Adrenal gland (tissue), 5 donors: ENCODE results near the gene OR1K1.

Experiments used
- CTCF ChIP-seq, 6 experiments: fragments of 450-650 bp in 4 of 6; fragments of 200-600 bp in 2 of 6; sonication (generic) in 1 of 6; IDR thresholded peaks; 1 replicate in 5 of 6; 2 replicates in 1 of 6; pipeline versions ENCODE4 v1.5.1 to v1.8.0; 2016 to 2021; ENCODE audit warnings: antibody characterized with exemption in 6 of 6, mild to moderate bottlenecking in 2 of 6, moderate library complexity in 1 of 6
- POLR2A ChIP-seq, 2 donors: fragments of 450-650 bp; IDR thresholded peaks; one replicate each; pipeline ENCODE4 v1.6.1; 2017; ENCODE audit warnings: antibody characterized with exemption in 2 of 2, mild to moderate bottlenecking in 2 of 2, moderate library complexity in 1 of 2
- donor health status: DM: no; HTN: no; CAD: no.

- TF ChIP-seq POLR2A (IDR thresholded peaks at IDR 0.05) (no peak), CTCF (IDR thresholded peaks at IDR 0.05) (no peak)
Observed at GRCh38 chr9:122780026-122780425, 19.9 kb upstream of the OR1K1 start.
